Fibroblast of upper back skin (primary cell): ENCODE measurements around the gene IFI44.

ENCODE experiments used
- DNase-seq: peaks from one replicate; pipeline ENCODE4 v3.0.0-alpha.2; 2013

IFI44 gene

GRCh38 chr1:78649628-78650027 is at the start of gene IFI44:
TSS of gene IFI44 (plus strand) at chr1:78649831. CDS start at chr1:78650196, 365 bp downstream.
- DNase-seq = peak; percentile 88

- DNase-seq = no peak
Observed at GRCh38 chr1:78601068-78601467, 48.6 kb upstream of the IFI44 start.

- DNase-seq = peak; percentile 89
Observed at GRCh38 chr1:78603206-78603605, 46.4 kb upstream of the IFI44 start.

GRCh38 chr1:78604643-78605042 is 45.0 kb upstream of the IFI44 start:
- no peak for DNase-seq

GRCh38 chr1:78606274-78606673 is 43.4 kb upstream of the IFI44 start:
- DNase-seq = peak; percentile 3

- peak; percentile 46 for DNase-seq
Observed at GRCh38 chr1:78607334-78607927, 42.2 kb upstream of the IFI44 start.

- DNase-seq = no peak
Observed at GRCh38 chr1:78607944-78608343, 41.7 kb upstream of the IFI44 start.

GRCh38 chr1:78617615-78618026 is 32.0 kb upstream of the IFI44 start:
- peak; percentile 88 for DNase-seq

GRCh38 chr1:78619032-78619431 is 30.6 kb upstream of the IFI44 start:
- DNase-seq = no peak

- no peak for DNase-seq
Observed at GRCh38 chr1:78619446-78619802, 30.2 kb upstream of the IFI44 start.

GRCh38 chr1:78619803-78620579 is 29.6 kb upstream of the IFI44 start, which contains the start of gene IFI44L:
TSS of gene IFI44L (plus strand) at chr1:78620448. CDS start at chr1:78627916, 7,468 bp downstream.
- DNase-seq = peak; percentile 59

GRCh38 chr1:78620666-78621065 is 29.0 kb upstream of the IFI44 start:
- DNase-seq = no peak

- DNase-seq = no peak
Observed at GRCh38 chr1:78622548-78622947, 27.1 kb upstream of the IFI44 start.

- no peak for DNase-seq
Observed at GRCh38 chr1:78624035-78624434, 25.6 kb upstream of the IFI44 start.

- no peak for DNase-seq
Observed at GRCh38 chr1:78627321-78627720, 22.3 kb upstream of the IFI44 start.

GRCh38 chr1:78630600-78630999 is 19.0 kb upstream of the IFI44 start:
- DNase-seq = no peak

GRCh38 chr1:78633209-78633608 is 16.4 kb upstream of the IFI44 start:
- no peak for DNase-seq

GRCh38 chr1:78640462-78640861 is 9.2 kb upstream of the IFI44 start:
- DNase-seq = no peak

- no peak for DNase-seq
Observed at GRCh38 chr1:78641558-78641957, 8.1 kb upstream of the IFI44 start.

GRCh38 chr1:78645723-78646122 is 3.9 kb upstream of the IFI44 start:
- DNase-seq = no peak

GRCh38 chr1:78647238-78647637 is 2.4 kb upstream of the IFI44 start:
- no peak for DNase-seq

- DNase-seq = peak; percentile 17
Observed at GRCh38 chr1:78650114-78650660, 556 bp downstream of the IFI44 start.

- DNase-seq = peak; percentile 81
Observed at GRCh38 chr1:78651241-78651640, 1.6 kb downstream of the IFI44 start.

GRCh38 chr1:78652019-78652560 is 2.5 kb downstream of the IFI44 start:
- no peak for DNase-seq
